Superior temporal gyrus (tissue), 1 donor: ENCODE measurements around the gene DDR2.

Experiments used
- DNase-seq: peaks from one replicate; pipeline ENCODE4 v3.0.0-alpha.2; 2016; ENCODE audit errors: extremely low spot score

DDR2 gene

GRCh38 chr1:162697140-162697895, 65.1 kb downstream of the DDR2 start:
- no peak for DNase-seq

- DNase-seq: no peak
Measured at GRCh38 chr1:162699366-162699765, 67.1 kb downstream of the DDR2 start.

- DNase-seq: no peak
Measured at GRCh38 chr1:162700131-162700530, 67.9 kb downstream of the DDR2 start.

- DNase-seq: no peak
Measured at GRCh38 chr1:162701286-162701685, 69.0 kb downstream of the DDR2 start.

GRCh38 chr1:162702628-162703027, 70.4 kb downstream of the DDR2 start:
- DNase-seq: no peak

- no peak for DNase-seq
Measured at GRCh38 chr1:162703708-162704107, 71.4 kb downstream of the DDR2 start.

- DNase-seq: no peak
Measured at GRCh38 chr1:162704673-162705424, 72.6 kb downstream of the DDR2 start.

- DNase-seq: no peak
Measured at GRCh38 chr1:162706003-162706402, 73.7 kb downstream of the DDR2 start.

GRCh38 chr1:162706606-162707005, 74.3 kb downstream of the DDR2 start:
- DNase-seq: no peak

GRCh38 chr1:162708286-162708685, 76.0 kb downstream of the DDR2 start:
- no peak for DNase-seq

- DNase-seq: no peak
Measured at GRCh38 chr1:162709132-162709860, 77.0 kb downstream of the DDR2 start.

GRCh38 chr1:162709870-162710269, 77.6 kb downstream of the DDR2 start:
- DNase-seq: no peak

GRCh38 chr1:162710345-162710744, 78.1 kb downstream of the DDR2 start:
- no peak for DNase-seq

GRCh38 chr1:162710780-162711465, 78.7 kb downstream of the DDR2 start:
- no peak for DNase-seq

- DNase-seq: no peak
Measured at GRCh38 chr1:162712317-162713029, 80.2 kb downstream of the DDR2 start.

- DNase-seq: no peak
Measured at GRCh38 chr1:162716123-162716522, 83.9 kb downstream of the DDR2 start.

- no peak for DNase-seq
Measured at GRCh38 chr1:162716552-162716951, 84.3 kb downstream of the DDR2 start.

GRCh38 chr1:162717548-162718184, 85.4 kb downstream of the DDR2 start:
- no peak for DNase-seq

GRCh38 chr1:162719678-162720077, 87.4 kb downstream of the DDR2 start:
- DNase-seq: no peak

GRCh38 chr1:162720996-162721395, 88.7 kb downstream of the DDR2 start:
- no peak for DNase-seq

- DNase-seq: no peak
Measured at GRCh38 chr1:162721471-162721870, 89.2 kb downstream of the DDR2 start.
